Endothelial cell of umbilical vein (primary cell): ENCODE results near the gene DNAH6. TPM values are rescaled to one million over a fixed set of nuclear protein-coding genes. Genes with fewer than 3 reads are reported as not detected.

Source experiments
- BruUV-seq: library from RNA; stranded (reverse); fragments of 400-500 nt; replicated peaks from 2 replicates; lab custom pipeline; 2021; lab: Mats Ljungman, UMichigan
- CTCF ChIA-PET: fragments of 300-600, 350-600 bp; sonication (Branson Sonifier 250); formaldehyde crosslinking; loops from one replicate; lab custom pipeline; 2021; ENCODE audit warnings: antibody characterized with exemption, inconsistent platforms; lab: Charles Lee
- POLR2A ChIA-PET: fragments of 300-600, 350-600 bp; sonication (Branson Sonifier 250); formaldehyde crosslinking; loops from one replicate; lab custom pipeline; 2021; ENCODE audit warnings: antibody characterized with exemption, inconsistent platforms; lab: Charles Lee
- DNase-seq: peaks from one replicate; pipeline ENCODE4 v3.0.0-alpha.2; 2011; ENCODE audit warnings: low read depth, low spot score
- FAIRE-seq: peaks from 2 replicates; lab custom pipeline; 2011; peaks lifted over from hg19 to GRCh38; lab: Jason Lieb, UNC
- H2AFZ ChIP-seq: 2 replicates; pipeline ENCODE4 v1.6.0; 2012; ENCODE audit warnings: low read depth, low read length, control low read depth, inconsistent platforms
- H3K27ac ChIP-seq: 2 replicates; pipeline ENCODE4 v1.5.1; 2011; ENCODE audit warnings: low read depth, mild to moderate bottlenecking, control low read depth, low read length, moderate library complexity; ENCODE audit not compliant: insufficient read depth
- H3K27me3 ChIP-seq, 2 experiments: 2 replicates each; pipeline versions ENCODE4 v1.6.0 to v1.6.1; 2011; ENCODE audit warnings: low read length in 2 of 2, mixed read lengths in 1 of 2; ENCODE audit not compliant: control insufficient read depth in 2 of 2, insufficient read depth in 2 of 2
- H3K36me3 ChIP-seq, 2 experiments: 2 replicates in 1 of 2; 3 replicates in 1 of 2; pipeline ENCODE4 v1.5.1; 2011; ENCODE audit warnings: low read length in 2 of 2, mild to moderate bottlenecking in 1 of 2, moderate library complexity in 1 of 2; ENCODE audit not compliant: control insufficient read depth in 2 of 2, insufficient read depth in 2 of 2; ENCODE audit errors: extremely low read depth in 1 of 2
- H3K4me1 ChIP-seq: 3 replicates; pipeline ENCODE4 v1.5.1; 2011; ENCODE audit warnings: mild to moderate bottlenecking, low read length; ENCODE audit not compliant: control insufficient read depth, insufficient read depth; ENCODE audit errors: extremely low read depth
- H3K4me2 ChIP-seq: 2 replicates; pipeline ENCODE4 v1.6.1; 2011; ENCODE audit warnings: low read length, control low read depth, mixed read lengths; ENCODE audit not compliant: insufficient read depth
- H3K4me3 ChIP-seq, 3 experiments: fragments of 200-600 bp in 1 of 3; sonication (generic), shearing (Covaris generic) in 1 of 3; replicated peaks in 1 of 3; 2 replicates each; pipeline ENCODE4 v1.5.1; 2011 to 2016; ENCODE audit warnings: control low read depth in 3 of 3, low read length in 3 of 3, mild to moderate bottlenecking in 2 of 3, inconsistent platforms in 1 of 3, low read depth in 1 of 3, moderate library complexity in 1 of 3; ENCODE audit not compliant: insufficient read depth in 1 of 3
- H3K79me2 ChIP-seq: 2 replicates; pipeline ENCODE4 v1.6.0; 2012; ENCODE audit warnings: low read length, inconsistent platforms; ENCODE audit not compliant: control insufficient read depth, insufficient read depth
- H3K9ac ChIP-seq: replicated peaks from 2 replicates; pipeline ENCODE3; 2011; ENCODE audit warnings: low read length, control low read depth; ENCODE audit not compliant: insufficient read depth; ENCODE audit errors: extremely low read depth
- H3K9me1 ChIP-seq: replicated peaks from 3 replicates; pipeline ENCODE4 v1.6.0; 2011; ENCODE audit warnings: mild to moderate bottlenecking, low read length; ENCODE audit not compliant: control insufficient read depth, insufficient read depth; ENCODE audit errors: extremely low read depth
- H3K9me3 ChIP-seq: replicated peaks from 2 replicates; pipeline ENCODE4 v1.5.1; 2012; ENCODE audit warnings: low read length, inconsistent platforms; ENCODE audit not compliant: control insufficient read depth, insufficient read depth
- H4K20me1 ChIP-seq: replicated peaks from 2 replicates; pipeline ENCODE3; 2011; ENCODE audit warnings: mild to moderate bottlenecking, low read length; ENCODE audit not compliant: control insufficient read depth, insufficient read depth; ENCODE audit errors: extremely low read depth
- CTCF ChIP-seq, 2 donors: IDR thresholded peaks; 1 replicate in 1 of 2; 2 replicates in 1 of 2; pipeline ENCODE4 v1.5.1; 2011; ENCODE audit warnings: low read length in 2 of 2, mild to moderate bottlenecking in 2 of 2, moderate library complexity in 2 of 2, control low read depth in 1 of 2, inconsistent platforms in 1 of 2, low read depth in 1 of 2; ENCODE audit not compliant: insufficient read depth in 1 of 2; ENCODE audit errors: extremely low read depth in 1 of 2
- EZH2 ChIP-seq: IDR thresholded peaks from 2 replicates; pipeline ENCODE4 v1.6.1; 2012; ENCODE audit warnings: borderline replicate concordance, low read depth, mild to moderate bottlenecking, moderate library complexity, low read length, inconsistent platforms; ENCODE audit not compliant: severe bottlenecking
- GATA2 ChIP-seq: IDR thresholded peaks from 2 replicates; pipeline ENCODE4 v1.7.0; 2011; ENCODE audit warnings: low read depth, mild to moderate bottlenecking, moderate library complexity, mixed read lengths, low read length; ENCODE audit not compliant: insufficient read length, insufficient read depth
- JUN ChIP-seq: IDR thresholded peaks from 2 replicates; pipeline ENCODE4 v1.6.1; 2011; ENCODE audit warnings: borderline replicate concordance, low read depth; ENCODE audit not compliant: insufficient read length, insufficient read depth
- MYC ChIP-seq: IDR thresholded peaks from one replicate; pipeline ENCODE4 v1.6.1; 2011; ENCODE audit warnings: mild to moderate bottlenecking, low read depth, low read length
- POLR2A ChIP-seq: IDR thresholded peaks from 2 replicates; pipeline ENCODE4 v1.6.1; 2012; ENCODE audit warnings: low read depth, mild to moderate bottlenecking, control low read depth, low read length
- POLR2AphosphoS5 ChIP-seq: IDR thresholded peaks from 2 replicates; pipeline ENCODE4 v1.6.1; 2012; ENCODE audit warnings: low read depth, mild to moderate bottlenecking, control low read depth, low read length, moderate library complexity; ENCODE audit not compliant: insufficient read depth
- dilution Hi-C: fragments of 300-500 bp; cut with MboI; formaldehyde crosslinking; loops from one replicate; pipeline ENCODE4 v1.15.0; 2019; ENCODE audit warnings: low sequenced_read_pairs; ENCODE audit not compliant: extremely low pct_ligation_motif_present
- intact Hi-C: fragments of 100-400 bp; cut with micrococcal nuclease; formaldehyde crosslinking; loops from one replicate; pipeline ENCODE4 v1.10.0; 2022
- polyA plus RNA-seq, 4 experiments: library from polyadenylated mRNA; depleted of rRNA in 3 of 4; stranded (reverse) in 3 of 4; unstranded in 1 of 4; fragments of >200 nt; gene quantifications; 2 replicates each; pipeline versions ENCODE4 v1.2.1 to v1.2.3, GENCODE V29; 2011 to 2012; ENCODE audit warnings: missing spikeins in 1 of 4
- total RNA-seq: library from RNA; stranded (reverse); gene quantifications from 2 replicates; pipeline ENCODE4 v1.2.3, GENCODE V29; 2021

DNAH6 gene
- total and polyA plus RNA-seq, 2 donors (not counting 3 experiments of a cell fraction or from before 2014, with no cell fraction given), result 0.24 TPM; not detected in 1

- no peaks in the 10 kb centered on the region for H3K27me3 ChIP-seq
- H3K4me3 ChIP-seq, result no peak overlapping the region
- no peaks in the 10 kb centered on the region for H4K20me1 ChIP-seq
- H3K27ac ChIP-seq, result no peak overlapping the region
- CTCF ChIA-PET, result interaction anchor here (0.9 kb wide), 1 partner anchor 9 kb away, joined by 4 read pairs; no protein-coding TSS in a partner anchor
- no peaks in the 10 kb centered on the region for H3K79me2 ChIP-seq
- no peak overlapping the region for H2AFZ ChIP-seq
- POLR2A ChIA-PET, result no interaction called here
- H3K9me3 ChIP-seq, result no peaks in the 10 kb centered on the region
- H3K9me1 ChIP-seq, result no peaks in the 10 kb centered on the region
- FAIRE-seq (no peak), DNase-seq (no peak)
- no peak overlapping the region for H3K4me2 ChIP-seq
- intact Hi-C loops (no loop called here), dilution Hi-C loops (no loop called here)
- BruUV-seq, result no TSS peak
- no peaks in the 10 kb centered on the region for H3K36me3 ChIP-seq
- H3K4me1 ChIP-seq, result no peaks in the 10 kb centered on the region
- TF ChIP-seq POLR2A (no peak), MYC (no peak), GATA2 (no peak), EZH2 (no peak), JUN (no peak), CTCF (IDR thresholded peaks at IDR 0.05; ENCODE audit: extremely low read depth in 1 of 2, insufficient read depth in 1 of 2, low read depth in 1 of 2, low read length in 2 of 2) (no peak), POLR2AphosphoS5 (no peak)
- no peak overlapping the region for H3K9ac ChIP-seq
These were observed 317.3 kb downstream of the DNAH6 start for GRCh38 chr2:84833481-84834150.
